T1000 (cell line): Measurements from ENCODE around the gene ZSCAN5C.
"Not testable (repeated sequence)": the region's sequence is repeated elsewhere in the genome, so short reads cannot be mapped to it uniquely, and the experiment has no call there.

Source experiments
- DNase-seq: peaks from one replicate; lab custom pipeline; 2025; ENCODE audit warnings: mixed read lengths; lab: John Stamatoyannopoulos, UW

ZSCAN5C gene

GRCh38 chr19:56201973-56202372, at the start of gene ZSCAN5C:
ZSCAN5C (plus strand) TSS chr19:56202273; CDS start chr19:56205914, 3,641 bp downstream.
- no peak for DNase-seq

- no peak for DNase-seq
These were observed 49.4 kb upstream of the ZSCAN5C start for GRCh38 chr19:56152644-56153043.

- no peak for DNase-seq
These were observed 48.6 kb upstream of the ZSCAN5C start for GRCh38 chr19:56153507-56153906.

GRCh38 chr19:56155124-56155687, 46.9 kb upstream of the ZSCAN5C start:
- DNase-seq = no peak

- DNase-seq = no peak
These were observed 45.3 kb upstream of the ZSCAN5C start for GRCh38 chr19:56156768-56157167.

- no peak for DNase-seq
These were observed 43.8 kb upstream of the ZSCAN5C start for GRCh38 chr19:56158170-56158757.

GRCh38 chr19:56159009-56159559, 43.0 kb upstream of the ZSCAN5C start:
- DNase-seq = no peak

GRCh38 chr19:56159622-56160271, 42.3 kb upstream of the ZSCAN5C start:
- DNase-seq = no peak

GRCh38 chr19:56161534-56161933, 40.5 kb upstream of the ZSCAN5C start:
- no peak for DNase-seq

- no peak for DNase-seq
These were observed 39.8 kb upstream of the ZSCAN5C start for GRCh38 chr19:56162258-56162657.

- DNase-seq = no peak
These were observed 39.0 kb upstream of the ZSCAN5C start for GRCh38 chr19:56163097-56163496.

- no peak for DNase-seq
These were observed 35.0 kb upstream of the ZSCAN5C start for GRCh38 chr19:56167064-56167578.

- no peak for DNase-seq
These were observed 31.8 kb upstream of the ZSCAN5C start for GRCh38 chr19:56170261-56170660.

GRCh38 chr19:56174086-56174485, 28.0 kb upstream of the ZSCAN5C start:
- DNase-seq = no peak

- DNase-seq = no peak
These were observed 27.5 kb upstream of the ZSCAN5C start for GRCh38 chr19:56174550-56174949.

- not testable (repeated sequence) for DNase-seq
These were observed 26.2 kb upstream of the ZSCAN5C start, which contains the start of gene GALP for GRCh38 chr19:56175861-56176307. GALP (plus strand) TSS chr19:56176008; CDS start chr19:56177109, 1,101 bp downstream.

GRCh38 chr19:56176310-56176709, 25.8 kb upstream of the ZSCAN5C start:
- not testable (repeated sequence) for DNase-seq

GRCh38 chr19:56176881-56177280, 25.2 kb upstream of the ZSCAN5C start:
- DNase-seq = no peak

- no peak for DNase-seq
These were observed 24.4 kb upstream of the ZSCAN5C start for GRCh38 chr19:56177564-56178243.

GRCh38 chr19:56189785-56190184, 12.3 kb upstream of the ZSCAN5C start:
- DNase-seq = no peak

- no peak for DNase-seq
These were observed 11.0 kb upstream of the ZSCAN5C start for GRCh38 chr19:56191115-56191514.

GRCh38 chr19:56191711-56192110, 10.4 kb upstream of the ZSCAN5C start:
- no peak for DNase-seq
